DMS 273 treated with DMSO at 0.1 percent for 48 hours (cell line): ENCODE measurements around the gene GALK1.
"Not testable (repeated sequence)": the region's sequence is repeated elsewhere in the genome, so short reads cannot be mapped to it uniquely, and the experiment has no call there.

Experiments used
- DNase-seq: peaks from one replicate; lab custom pipeline; 2025; lab: John Stamatoyannopoulos, UW

The GALK1 gene

DNA sequence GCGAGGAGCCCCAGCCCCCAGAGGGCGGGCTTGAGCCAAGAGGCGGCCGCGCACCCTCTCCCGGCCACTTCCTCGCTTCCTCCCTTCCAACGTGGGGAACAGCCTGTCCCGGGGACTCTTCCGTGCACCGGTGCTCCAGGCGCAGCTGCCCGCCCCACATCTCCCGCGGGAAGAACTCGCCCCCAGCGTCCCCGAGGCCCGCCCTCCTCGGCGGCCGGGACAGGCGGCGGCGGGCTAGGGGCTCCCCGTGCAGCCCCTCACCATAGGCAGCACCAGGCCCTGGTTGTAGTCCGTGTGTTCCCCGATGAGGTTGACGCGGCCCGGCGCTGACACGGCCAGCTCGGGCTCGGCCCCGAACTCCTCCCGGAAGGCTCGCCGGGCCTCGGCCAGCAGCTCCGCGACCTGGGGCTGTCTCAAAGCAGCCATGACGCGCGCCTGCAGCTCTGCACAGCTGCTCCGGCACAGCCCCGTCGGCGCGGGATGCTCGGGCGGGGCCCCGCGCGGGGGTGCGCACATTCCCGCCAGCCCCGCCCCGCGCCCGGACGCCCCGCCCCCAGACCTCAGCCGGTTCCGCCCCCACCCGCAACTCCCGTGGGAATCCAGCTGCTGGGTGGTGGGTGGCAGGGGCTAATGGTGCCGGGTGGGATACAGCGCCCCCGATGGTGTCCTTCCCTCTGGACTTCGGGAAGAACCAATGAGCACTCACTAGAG, at the start of gene GALK1:
GALK1 (minus strand) TSS at position 482 of the 711 bp plus-strand sequence; CDS start at position 426, 56 bp downstream.
- no peak for DNase-seq

DNA sequence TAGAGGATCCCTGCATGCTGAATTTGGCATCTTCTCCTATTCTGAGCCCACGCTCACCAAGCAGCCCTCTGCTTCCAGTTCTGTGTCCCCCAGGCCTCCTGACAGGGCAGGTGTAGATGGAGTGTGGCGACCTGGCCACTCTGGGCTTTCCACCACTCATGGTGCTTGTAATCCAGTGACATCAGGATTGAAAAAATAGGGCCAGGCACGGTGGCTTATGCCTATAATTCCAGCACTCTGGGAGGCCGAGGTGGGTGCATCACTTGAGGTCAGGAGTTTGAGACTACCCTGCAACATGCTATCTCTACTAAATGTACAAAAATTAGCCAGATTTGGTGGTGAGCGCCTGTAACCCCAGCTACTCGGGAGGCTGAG, 49.0 kb upstream of the GALK1 start:
- DNase-seq: no peak

DNA sequence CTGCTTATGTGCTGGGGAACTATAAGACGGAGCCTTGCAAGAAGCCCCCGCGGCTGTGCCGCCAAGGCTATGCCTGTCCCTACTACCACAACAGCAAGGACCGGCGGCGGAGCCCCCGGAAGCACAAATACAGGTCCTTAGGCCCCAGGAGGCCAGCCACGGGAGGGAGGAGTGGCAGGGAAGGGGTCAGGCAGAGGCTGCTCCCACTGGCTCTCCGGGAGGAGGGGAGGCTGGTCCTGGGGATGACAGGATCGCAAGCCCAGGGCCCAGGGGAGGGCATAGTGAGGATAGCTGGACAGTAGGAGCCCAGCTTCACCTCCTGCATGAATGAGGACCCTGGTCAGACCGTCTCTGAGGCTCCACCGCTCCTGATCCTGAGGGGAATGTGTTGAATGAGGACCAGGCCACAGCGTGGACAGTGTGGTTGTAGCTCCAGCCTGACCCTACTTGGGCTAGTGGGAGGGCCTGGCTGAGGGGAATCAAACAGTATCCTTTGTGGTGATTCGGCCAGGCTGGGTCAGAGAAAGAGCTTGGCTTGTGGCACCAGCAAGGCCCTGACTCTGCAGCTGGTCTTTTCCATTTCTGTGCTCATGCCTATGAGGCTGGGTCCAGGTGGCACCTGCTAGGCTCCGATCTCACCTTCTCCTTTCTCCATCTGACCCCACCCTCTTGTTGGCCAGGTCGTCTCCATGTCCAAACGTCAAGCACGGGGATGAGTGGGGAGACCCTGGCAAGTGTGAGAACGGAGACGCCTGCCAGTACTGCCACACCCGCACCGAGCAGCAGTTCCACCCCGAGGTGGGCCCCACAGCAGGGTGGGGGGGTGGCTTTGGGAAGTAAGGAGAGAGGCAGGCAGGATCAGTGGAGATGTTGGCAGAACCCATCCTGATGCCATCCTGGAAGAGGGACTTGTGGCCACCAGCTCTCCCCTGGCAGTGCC, 48.4 kb upstream of the GALK1 start:
- no peak for DNase-seq

DNA sequence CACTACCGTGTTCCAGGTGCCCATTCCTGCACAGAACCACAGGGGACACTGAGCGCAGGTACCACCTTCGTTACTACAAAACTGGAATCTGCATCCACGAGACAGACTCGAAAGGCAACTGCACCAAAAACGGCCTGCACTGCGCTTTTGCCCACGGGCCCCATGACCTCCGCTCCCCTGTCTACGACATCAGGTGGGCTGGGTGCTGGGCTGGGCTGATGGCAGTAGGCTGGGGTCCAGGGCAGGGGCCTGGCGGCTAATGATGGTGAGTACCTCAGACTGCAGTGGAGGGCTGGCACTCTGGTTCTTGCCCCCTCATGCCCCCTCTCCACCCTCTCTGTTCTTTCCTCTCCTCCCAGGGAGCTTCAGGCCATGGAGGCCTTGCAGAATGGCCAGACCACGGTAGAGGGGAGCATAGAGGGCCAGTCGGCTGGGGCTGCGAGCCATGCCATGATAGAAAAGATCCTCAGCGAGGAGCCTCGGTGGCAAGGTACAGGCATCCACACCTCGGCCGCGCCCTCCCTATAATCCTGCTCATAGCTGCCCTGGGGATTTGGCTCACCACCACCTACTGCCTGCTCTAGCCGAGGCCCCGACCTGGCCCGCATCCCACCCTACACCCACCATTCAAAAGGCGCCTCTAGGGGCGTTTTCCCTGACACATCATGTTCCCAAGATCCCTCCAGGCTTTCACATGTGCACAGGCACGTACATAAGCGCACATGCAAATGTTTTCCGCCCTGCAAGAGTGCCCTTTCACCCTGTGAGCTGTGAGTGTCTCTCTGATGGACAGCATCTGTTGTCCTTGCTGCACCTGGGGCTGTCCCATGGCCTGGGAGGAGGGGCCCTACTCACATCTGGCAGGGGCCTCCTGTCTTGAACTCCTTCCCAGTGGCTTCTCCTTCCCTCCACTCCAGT, 47.4 kb upstream of the GALK1 start:
- no peak for DNase-seq

DNA sequence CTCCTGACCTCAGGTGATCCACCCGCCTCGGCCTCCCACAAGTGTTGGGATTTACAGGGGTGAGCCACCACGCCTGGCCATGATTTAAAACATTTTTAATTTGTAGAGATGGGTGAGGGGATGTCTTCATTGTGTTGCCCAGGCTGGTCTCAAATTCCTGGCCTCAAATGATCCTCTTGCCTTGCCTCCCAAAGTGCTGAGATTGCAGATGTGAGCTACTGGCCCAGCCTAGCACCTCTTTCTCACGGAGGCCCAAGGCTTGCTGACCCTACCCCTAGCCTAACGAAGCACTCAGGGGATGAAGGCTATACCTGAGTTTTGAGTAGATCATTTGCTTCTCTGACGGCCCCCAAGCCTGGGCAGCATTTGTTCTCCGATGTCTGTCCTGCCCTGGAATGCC, 46.2 kb upstream of the GALK1 start:
- DNase-seq: no peak

DNA sequence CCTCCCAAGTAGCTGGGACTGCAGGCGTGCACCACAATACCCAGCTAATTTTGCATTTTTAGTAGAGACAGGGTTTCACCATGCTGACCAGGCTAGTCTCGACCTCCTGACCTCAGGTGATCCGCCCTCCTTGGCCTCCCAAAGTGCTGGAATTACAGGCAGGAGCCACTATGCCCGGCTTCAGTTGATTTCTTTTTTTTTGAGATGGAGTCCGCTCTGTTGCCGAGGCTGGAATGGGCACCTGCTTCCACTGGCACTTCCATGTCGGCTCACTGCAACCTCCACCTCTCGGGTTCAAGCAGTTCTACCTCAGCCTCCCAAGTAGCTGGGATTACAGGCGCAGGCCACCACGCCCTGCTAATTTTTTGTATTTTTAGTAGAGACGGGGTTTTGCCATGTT, 45.8 kb upstream of the GALK1 start:
- DNase-seq: not testable (repeated sequence)

DNA sequence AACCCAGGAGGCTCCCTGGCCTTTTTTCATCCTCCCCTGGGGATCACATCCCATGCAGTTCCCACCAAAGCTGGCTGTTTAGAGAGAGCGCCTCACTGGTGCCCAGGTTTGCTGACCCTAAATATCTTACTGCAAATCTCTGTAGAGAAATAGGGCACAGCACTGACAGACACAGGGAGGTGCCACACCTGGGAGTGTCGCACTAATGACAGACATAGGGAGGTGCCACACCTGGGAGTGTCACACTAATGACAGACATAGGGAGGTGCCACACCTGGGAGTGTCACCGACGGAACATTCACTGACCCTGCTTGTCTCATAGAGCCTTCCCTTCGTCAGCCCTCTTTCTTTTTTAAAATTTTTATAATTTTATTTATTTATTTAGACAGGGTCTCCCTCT, 45.2 kb upstream of the GALK1 start:
- DNase-seq: no peak

DNA sequence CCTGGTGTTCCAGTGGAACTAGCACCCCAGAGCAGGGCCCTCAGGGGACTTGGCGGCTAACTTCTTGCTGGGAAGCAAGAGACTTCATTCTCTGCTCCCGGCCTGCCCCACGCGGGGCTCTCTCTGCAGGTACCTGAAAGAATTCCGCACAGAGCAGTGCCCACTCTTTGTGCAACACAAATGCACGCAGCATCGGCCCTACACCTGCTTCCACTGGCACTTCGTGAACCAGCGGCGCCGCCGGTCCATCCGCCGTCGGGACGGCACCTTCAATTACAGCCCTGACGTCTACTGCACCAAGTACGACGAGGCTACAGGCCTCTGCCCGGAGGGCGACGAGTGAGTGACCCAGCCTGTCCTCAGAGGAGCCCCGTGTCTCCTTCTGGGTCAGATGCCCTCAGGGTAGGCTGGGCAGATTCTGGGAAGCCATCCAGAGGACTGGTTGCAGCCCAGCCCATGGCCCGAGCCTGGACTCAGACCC, 44.7 kb upstream of the GALK1 start:
- DNase-seq: no peak

DNA sequence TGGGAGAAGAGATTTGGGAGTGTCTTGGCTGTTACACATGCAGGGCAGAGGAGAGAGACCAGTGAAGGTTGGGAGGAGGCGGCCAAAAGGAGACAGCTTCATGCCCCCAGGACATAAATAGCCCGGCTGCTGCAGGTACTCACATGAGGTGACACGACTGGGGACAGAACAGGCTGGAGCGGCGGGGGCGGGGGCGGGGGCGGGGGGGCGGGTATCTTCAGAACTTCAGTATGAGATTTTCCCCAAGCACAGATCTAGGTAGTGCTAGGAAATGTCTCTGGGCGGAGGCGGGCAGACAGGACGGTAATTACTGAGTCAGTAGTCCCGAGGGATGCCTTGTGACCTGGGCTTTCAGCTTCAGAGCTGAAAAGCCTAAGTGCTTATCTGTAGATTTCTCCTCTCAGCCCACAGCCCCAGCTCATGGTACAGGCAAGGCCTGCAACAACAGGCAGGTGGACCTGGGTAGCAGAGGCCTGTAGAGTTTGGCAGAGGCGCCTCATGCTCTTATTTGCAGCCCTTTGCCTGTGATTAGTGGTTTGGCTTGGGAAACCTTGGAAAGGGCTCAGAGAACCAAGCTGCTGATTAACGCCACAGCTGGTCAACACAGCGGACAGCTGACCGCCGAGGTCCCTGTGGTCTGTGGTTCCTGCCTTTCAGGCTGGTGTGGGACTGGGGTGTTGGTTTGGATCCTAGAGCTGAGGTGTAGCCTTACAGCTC, 44.1 kb upstream of the GALK1 start:
- no peak for DNase-seq

DNA sequence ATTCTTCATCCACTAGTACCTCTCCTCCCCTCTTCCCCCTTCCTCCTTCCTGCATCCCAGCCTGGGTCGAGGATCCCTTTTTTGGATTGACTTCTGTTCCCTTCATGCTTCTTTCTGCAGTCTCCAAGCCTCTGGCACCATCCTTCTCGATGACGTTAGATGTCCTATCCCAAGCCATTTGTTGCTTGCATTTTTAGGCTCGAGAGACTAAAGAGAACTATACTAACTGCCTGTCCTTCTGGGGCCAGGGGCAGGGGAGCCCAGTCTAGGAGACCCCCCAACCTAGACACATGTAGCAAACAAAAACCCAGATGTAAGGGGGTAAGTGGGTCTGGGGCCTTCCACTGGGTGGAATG, 43.5 kb upstream of the GALK1 start:
- DNase-seq: no peak

DNA sequence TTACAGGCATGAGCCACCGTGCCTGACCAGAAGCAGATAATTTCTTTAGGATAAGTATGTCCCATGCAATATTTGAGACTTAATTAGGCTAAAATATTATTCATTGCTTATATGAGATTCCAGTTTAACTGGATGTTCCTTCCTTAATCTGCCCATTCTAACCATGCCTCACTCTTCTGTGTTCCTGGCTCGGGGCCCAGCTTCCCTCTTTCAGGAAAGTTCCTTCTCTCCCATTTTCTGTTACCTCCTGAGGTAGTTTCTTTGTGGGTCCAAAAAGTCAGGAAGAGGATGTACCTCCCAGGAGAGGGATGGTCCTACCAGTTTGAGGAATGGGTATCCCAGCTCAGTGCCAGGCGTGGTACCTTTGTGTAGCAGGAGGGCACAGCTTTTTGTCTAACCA, 42.9 kb upstream of the GALK1 start:
- no peak for DNase-seq

DNA sequence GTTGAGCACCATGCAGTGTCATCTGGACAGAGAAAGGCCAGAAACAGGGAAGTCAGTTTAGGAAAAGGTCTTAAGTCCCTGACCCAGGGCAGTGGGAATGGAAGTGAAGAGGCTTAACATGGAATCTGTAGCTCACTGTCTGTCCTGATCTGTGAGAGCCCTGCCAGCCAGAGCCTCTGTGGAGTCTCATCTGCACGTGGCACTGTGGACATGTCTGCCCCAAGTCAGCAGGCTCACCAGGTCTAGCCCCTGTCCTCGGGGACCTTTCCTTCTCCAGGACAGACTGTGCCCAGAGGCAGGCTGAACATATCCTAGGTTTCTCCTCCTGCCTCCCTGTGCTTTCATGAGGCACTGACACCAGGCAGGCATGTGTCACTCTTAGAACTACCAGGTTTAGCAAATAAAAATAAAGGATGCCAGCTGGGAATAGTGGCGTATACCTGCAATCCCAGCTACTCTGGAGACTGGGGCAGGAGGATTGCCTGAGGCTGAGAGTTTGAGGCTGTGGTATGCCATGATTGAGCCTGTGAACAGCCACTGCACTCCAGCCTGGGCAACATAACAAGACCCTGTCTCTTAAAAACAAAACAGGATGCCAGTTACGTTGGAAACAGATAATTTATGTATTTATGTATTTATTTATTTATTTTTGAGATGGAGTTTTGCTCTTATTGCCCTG, 42.0 kb upstream of the GALK1 start:
- no peak for DNase-seq

DNA sequence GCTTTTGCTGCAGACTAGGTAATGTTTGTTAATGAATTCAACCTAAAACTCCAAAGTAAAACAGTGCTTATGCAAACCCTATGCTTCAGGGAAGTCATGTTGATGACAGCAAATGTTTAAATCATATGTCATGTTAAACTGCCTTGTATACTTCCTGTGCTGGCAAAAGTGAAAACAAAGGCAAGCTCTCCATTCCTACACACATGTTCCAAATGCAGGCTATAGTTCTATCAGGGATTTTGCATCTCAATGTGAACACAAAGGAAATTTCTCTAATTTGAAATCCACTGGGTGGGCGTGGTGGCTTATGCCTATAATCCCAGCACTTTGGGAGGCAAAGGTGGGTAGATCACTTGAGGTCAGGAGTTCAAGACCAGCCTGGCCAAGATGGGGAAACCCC, 38.9 kb upstream of the GALK1 start:
- DNase-seq: no peak

DNA sequence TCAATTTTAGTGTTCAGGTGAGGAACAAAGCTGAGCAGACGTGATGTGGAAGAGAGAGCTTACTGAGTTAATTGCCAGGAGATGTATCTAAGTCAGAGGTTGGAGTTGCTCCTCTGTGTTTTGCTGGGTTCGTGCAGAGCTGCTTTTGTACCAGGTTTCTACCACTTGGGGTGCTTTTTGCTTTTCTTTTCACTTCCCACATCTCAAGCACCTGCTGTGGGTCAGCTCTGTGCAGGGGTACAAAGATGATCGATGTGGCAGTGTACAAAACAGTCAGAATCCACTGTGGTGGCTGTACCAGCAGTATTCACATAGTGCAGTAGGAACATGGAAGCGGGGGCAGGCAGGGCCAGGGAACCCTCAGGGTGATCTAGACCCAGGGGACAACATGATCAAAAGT, 34.4 kb upstream of the GALK1 start:
- no peak for DNase-seq

DNA sequence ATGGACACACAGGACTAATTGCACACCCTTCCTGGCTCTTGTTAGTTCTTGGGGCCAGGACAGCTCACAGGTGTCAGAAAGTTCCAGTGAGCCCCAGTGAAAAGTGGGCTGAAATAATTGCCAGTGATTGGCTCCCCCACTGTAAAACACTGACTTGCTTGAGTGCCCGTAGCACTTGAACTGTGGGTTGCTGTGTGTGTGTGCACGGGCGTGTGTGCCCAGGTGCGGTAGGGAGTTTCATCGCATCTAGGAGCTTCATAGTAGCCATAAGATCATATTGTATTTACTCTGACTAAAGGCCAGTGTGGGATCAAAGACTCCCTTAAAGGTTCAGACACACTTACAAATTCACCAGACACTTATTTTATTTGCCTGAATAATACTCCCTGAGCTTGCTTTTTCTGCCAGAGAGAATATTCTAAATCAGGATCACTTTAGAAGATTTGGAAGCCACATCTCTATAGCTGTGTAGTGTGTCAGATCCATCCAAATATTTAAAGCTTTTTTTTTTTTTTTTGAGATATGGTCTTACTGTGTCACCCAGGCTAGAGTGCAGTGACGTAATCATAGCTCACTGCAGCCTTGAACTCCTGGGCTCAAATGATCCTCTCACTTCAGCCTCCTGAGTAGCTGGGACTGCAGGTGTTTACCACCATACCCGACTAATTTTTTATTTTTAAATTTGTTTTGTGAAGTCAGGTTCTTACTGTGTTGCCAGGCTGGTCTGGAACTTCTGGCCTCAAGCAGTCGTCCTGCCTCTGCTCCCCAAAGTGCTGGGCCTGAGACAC, 31.0 kb upstream of the GALK1 start:
- no peak for DNase-seq

DNA sequence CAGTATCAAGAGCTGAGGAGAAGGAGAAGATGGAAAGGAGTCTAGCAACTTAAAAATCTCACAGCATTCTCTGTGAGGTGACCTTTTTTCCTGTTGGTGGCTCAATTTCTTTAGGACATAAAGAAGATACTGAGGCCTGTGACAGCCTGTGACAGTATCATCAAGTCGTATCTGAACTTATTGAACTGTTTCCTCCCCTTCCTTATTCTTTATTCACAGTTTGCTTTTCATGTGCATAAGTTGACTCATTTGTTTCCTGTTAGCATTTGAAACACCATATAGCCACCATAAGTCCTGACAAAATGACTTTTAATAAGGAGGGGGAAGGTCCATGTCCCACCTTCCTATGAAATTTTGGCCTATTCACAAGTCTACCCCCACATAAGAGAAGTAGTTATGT, 28.5 kb upstream of the GALK1 start:
- DNase-seq: no peak

DNA sequence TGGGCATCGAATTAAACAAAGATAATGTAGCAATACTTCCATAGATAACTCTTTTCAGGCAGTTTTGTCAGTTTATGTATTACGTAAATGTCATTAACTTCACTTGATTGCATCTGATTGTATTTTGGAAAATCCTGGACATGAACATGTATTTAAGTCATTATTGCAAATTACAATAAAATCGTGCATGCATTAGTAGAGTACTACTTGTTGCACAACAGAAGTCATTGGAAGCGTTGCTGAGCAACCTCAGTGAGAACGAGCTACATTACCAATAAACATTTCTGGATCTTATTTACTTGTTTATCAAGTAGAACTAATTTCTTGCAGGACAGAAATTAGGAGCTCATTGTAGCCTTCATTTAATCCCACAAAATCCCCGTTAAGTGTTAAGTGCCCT, 26.3 kb upstream of the GALK1 start:
- no peak for DNase-seq

DNA sequence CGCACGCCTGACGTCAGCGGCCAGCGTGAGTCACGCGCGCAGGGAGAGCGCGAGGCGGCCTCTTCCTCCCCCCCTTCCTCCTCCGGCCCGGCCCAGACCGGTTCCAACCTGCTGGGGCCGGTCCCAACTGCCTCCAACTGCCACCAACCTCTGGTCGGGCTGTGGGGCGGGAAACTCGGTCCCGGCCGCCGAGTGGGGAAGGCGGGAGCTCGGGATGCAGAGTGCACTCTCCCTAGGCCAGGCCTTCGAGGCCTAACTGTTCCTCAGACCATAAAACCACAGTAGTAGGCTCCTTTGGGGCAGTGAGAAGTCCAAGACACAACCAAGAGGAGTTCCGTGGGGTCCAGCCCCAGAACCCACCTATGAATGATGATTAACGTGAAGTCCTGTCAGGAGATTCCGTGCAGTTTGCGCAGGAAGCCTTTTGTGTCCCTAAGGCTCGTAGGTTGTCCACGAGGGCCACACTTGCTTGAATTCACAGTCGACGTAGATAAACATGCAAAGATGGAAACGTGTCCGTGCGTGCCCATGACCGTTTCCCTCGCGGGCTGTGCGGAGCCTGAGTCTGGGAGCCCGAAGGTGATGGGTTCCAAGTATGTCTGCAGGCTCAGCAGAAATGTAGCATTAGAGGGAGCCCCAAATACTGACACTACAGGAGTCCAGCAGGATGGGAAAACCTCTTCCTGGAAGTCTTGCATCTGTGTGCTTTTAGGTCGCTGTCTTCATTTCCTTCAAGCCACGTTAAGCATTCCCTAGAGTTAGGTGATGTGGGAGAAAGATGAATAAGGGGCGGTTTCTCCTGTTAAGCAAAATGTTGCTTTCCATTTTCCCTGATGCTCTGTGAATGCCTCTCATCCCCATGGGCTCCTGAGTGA, 20.3 kb upstream of the GALK1 start:
- peak; percentile 80 for DNase-seq

DNA sequence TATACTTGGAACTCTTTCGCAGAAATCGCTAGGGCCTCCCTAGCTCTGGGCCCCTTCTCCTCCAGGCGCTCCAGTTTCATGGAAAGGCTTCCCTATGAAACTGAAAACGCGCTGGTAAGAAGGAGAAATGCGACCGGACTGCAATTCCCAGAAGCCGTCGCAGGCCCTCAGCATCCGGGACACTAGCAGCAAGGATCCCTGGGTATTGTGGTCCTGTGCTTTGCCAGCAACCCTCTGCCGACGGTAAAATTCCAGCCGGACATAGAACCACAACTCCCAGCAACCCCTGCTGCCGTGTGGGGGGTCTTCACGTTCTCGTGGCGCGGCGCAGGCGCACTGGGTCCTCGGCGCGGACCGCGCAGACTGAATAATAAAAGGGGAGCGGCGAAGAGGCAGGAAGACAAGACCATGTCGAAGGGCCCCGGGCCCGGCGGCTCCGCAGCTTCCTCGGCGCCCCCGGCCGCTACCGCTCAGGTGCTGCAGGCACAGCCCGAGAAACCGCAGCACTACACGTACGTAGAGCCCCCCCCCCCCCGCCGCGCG, 19.6 kb upstream of the GALK1 start, which contains the start of gene UNK:
UNK (plus strand) TSS at position 334 of the 543 bp plus-strand sequence; CDS start at position 409, 75 bp downstream.
- peak; percentile 98 for DNase-seq
